MM.1S (cell line): ENCODE data around the gene PREP.

ENCODE experiments used
- EZH2 ChIP-seq: fragments of 300-600 bp; sonication (generic); optimal IDR thresholded peaks from 2 replicates; pipeline ENCODE3; 2017; ENCODE audit warnings: low read depth, mild to moderate bottlenecking, antibody characterized with exemption, low read length, mixed read lengths
- EZH2phosphoT487 ChIP-seq: fragments of 300-600 bp; sonication (generic); IDR thresholded peaks from 2 replicates; pipeline ENCODE4 v1.6.1; 2018; ENCODE audit warnings: antibody characterized with exemption, low read length
- TF ChIP-seq, protein P1 (sequence below): fragments of 300-600 bp; sonication (generic); IDR thresholded peaks from 2 replicates; pipeline ENCODE4 v1.5.1; 2016; ENCODE audit warnings: antibody characterized with exemption, low read length, mixed read lengths

DNA sequence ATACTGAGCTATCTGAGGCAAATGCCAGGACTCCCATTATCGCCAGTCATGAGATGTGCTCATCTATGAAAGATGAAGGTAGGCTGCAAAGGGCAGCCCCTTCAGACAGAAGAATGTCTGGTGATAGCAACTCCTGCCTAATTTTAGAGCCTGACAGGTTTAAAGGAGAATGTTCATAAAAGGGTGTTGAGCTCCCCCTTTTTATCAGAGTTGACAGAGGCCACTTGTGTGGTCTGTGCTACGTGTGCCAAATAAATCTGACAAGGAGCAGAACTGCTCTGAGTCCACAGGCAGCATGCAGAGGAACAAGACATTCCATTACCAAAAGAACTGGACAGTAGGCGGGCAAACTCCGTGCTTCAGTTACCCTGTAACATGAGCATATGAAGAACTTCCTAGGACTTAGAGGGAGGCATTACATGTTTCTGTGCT lies 101.8 kb downstream of the PREP start:
- TF ChIP-seq, protein P1, sequence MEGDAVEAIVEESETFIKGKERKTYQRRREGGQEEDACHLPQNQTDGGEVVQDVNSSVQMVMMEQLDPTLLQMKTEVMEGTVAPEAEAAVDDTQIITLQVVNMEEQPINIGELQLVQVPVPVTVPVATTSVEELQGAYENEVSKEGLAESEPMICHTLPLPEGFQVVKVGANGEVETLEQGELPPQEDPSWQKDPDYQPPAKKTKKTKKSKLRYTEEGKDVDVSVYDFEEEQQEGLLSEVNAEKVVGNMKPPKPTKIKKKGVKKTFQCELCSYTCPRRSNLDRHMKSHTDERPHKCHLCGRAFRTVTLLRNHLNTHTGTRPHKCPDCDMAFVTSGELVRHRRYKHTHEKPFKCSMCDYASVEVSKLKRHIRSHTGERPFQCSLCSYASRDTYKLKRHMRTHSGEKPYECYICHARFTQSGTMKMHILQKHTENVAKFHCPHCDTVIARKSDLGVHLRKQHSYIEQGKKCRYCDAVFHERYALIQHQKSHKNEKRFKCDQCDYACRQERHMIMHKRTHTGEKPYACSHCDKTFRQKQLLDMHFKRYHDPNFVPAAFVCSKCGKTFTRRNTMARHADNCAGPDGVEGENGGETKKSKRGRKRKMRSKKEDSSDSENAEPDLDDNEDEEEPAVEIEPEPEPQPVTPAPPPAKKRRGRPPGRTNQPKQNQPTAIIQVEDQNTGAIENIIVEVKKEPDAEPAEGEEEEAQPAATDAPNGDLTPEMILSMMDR = no peak
- TF ChIP-seq EZH2 (no peak), EZH2phosphoT487 (no peak)
